ENCODE measurements around the gene ZNF407. TPM values are rescaled to one million over a fixed set of nuclear protein-coding genes. Genes with fewer than 3 reads are reported as not detected.
"Not testable (repeated sequence)": the region's sequence is repeated elsewhere in the genome, so short reads cannot be mapped to it uniquely, and the experiment has no call there.

The ZNF407 gene
- 10 to 100 TPM in 2 of 4 donors, 1 to 10 TPM in 2; 9.2 to 10.3 (median 10.1) TPM for polyA plus RNA-seq (ENCODE audit: insufficient read length in 4 of 4)

DNA sequence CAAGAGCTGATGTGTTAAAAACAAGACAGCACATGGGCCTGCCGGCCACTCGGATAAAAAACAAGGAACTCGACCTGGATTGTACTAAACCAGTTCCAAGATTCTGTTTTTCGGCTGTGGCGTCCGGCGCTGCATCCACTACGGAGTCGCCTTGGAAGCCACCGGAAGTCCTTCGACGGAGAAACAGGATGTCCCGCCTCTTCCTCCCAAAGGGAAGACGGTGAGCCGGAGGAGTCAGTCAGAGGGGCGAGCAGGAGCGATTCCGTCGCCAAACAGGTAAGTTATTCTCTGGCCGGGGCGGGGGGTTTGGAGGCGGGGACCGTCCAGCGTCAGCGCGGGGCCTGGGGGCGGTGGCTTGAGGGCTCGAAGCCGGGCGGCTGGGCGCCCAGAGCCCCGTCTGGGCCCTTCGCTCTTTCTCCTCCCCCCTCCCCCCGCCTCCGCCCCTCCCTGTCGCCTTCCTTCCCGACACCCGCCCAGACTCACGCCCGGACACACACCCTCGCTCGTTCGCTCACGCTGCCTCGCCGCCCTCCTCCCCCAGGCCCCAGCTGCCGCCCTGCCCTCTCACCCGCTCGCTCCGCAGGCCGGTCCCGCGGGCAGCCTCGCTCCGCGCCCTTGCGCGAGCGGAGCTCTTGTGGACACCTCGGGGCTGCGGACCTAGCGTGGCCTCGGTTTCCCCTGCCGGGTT is at the start of gene ZNF407:
TSS of gene ZNF407 (plus strand) at position 209 of the 688 bp plus-strand sequence. CDS start 33,150 bp downstream, outside the sequence.
- DNase-seq (ENCODE audit: low read depth in 4 of 4, low spot score in 3 of 4) = peak; percentile 91 to 94 (median 92)

- DNase-seq (ENCODE audit: low read depth in 4 of 4, low spot score in 3 of 4) = no peak
Measured at GRCh38 chr18:74549591-74550104, 48.0 kb upstream of the ZNF407 start.

DNA sequence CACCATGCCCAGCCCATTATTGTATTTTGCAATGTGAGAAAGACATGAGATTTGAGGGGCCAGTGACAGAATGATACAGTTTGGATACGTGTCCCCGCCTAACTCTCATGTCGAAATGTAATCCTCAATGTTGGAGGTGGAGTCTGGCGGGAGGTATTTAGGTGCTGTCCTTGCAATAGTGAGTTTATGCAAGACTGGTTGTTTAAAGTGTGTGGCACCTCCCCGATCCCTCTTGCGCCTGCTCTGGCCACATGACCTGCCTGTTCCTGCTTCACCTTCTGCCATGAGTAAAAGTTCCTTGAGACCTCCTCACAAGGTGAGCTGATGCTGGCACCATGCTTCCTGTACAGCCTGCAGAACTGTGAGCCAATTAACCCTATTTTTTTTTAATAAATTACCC is 46.8 kb upstream of the ZNF407 start:
- no peak for DNase-seq (ENCODE audit: low read depth in 4 of 4, low spot score in 3 of 4)

GRCh38 chr18:74551452-74551851 is 46.2 kb upstream of the ZNF407 start:
- no peak for DNase-seq (ENCODE audit: low read depth in 4 of 4, low spot score in 3 of 4)

DNA sequence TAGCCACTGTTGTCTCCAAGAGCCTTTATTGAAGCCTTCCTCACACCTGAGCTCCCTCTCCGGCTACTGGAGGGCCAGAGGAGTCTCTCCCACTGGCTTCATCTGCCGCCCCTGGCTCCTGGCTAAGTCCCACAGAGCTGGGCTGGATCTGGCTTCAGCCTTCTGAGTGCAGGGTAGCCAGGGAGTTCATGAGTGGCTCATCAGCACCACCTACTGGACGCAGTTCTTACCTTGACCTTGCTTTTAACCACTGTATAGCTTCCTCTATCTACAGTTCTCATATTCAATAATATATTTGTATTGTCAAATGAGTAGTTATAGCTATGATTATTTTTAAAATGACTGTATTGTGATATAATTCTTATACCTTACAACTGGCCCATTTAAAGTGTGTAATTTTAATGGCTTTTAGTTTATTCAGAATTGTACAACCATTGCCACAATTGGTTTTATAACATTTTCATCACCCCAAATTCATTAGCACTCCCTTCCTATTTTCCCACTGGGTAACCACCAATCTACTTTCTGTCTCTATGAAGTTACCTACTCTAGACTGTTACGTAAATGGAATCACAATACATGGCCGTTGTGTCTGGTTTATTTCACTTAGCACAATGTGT is 45.6 kb upstream of the ZNF407 start:
- peak; percentile 64 to 74 (median 66) for DNase-seq (ENCODE audit: low read depth in 4 of 4, low spot score in 3 of 4)

DNA sequence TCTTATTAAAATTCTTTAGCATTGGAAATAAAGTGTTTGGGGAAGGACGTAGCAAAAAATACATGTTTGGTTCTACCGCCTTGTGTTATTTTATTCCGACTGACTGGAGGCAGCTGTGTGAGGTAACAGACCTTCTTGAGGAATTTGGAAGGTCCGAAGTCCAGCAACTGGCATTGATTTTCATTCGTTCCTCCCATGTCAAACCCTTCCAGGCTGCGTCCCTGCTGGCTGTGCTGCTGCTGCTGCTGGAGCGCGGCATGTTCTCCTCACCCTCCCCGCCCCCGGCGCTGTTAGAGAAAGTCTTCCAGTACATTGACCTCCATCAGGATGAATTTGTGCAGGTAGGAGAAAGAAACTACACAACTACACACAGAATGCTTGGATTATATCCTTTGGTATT is 41.5 kb upstream of the ZNF407 start:
- no peak for DNase-seq (ENCODE audit: low read depth in 4 of 4, low spot score in 3 of 4)

DNA sequence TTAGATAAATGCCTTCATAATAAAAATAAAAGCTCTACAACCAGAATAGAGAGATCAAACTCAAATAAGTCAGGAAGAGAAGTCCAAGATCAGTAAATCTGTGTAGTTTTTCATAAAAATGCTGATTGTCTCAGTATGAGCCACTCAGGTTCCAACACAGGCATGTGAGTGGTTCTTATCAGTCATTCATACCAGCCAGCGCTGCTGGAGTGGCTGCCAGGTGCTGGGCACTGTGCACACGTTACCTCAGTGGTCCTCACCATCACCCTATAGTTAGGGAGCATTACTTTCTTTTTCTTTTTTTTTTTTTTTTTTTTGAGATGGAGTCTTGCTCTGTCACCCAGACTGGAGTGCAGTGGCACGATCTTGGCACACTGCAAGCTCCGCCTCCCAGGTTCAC is 39.6 kb upstream of the ZNF407 start:
- DNase-seq (ENCODE audit: low read depth in 4 of 4, low spot score in 3 of 4) = no peak

DNA sequence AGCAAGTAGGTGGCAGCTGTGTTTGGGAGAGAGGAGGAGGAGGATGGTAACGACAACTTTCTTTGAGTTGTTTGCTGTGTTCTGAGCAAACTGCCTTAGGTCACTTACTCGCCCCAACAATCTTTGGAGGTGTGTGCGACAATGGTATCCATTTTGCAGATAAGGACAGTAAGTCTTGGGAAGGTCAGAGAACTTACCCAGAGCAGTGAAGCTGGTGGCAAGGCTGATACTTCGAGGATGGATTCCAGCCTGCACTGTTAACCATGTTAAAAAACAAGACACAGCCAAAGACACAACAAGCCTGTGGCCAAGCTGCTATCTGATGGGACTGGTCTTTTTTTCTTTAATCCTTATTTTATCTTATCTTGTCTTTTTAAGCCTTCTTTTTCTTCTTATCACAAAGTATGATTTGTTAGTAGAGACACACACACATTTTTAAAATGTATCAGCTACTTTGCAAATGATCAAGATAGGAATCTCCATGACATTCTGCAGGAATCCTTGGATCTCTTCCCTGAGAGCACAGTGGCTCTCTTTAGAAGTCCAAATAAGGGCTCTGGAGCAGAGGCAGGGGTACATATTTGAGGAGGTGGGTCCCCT is 35.4 kb upstream of the ZNF407 start:
- DNase-seq (ENCODE audit: low read depth in 4 of 4, low spot score in 3 of 4) = no peak

DNA sequence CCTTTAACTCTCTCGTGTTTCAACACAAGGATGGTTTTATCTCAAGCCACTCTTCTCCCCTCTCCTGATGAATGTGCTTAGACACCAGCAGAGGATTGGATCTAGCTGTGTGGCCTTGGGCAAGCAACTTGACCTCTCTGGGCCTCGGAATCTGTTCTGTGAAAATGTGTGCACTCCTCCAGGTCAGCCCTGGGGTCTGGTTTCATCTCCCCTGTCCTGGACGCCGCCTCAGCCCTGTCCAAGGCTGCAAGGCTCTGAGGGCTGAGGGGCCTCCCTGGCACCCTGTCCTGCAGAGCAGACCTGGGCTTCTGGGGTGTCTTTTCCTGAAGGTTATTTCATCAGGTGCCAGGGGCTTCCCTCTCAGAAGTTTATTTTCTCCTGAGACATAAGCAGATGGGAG is 34.9 kb upstream of the ZNF407 start:
- DNase-seq (ENCODE audit: low read depth in 4 of 4, low spot score in 3 of 4) = no peak

DNA sequence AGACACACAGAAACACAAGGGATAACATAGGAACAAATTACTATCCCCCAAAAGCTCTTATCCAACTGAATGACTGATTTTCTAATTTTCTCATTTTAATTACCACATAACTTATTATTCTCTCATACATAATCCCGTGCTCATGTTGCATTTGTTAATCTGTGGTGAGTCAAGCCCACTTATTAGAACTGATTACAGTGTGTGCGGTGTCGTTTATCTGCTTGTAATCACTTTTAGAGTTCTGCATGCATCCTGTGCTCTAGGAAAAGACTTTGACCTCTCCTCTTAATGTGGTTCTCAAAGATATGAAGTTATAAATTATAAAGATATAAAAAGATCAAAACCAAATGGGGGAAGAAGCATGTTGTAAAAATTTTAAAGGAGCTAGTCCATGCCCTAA is 33.7 kb upstream of the ZNF407 start:
- DNase-seq (ENCODE audit: low read depth in 4 of 4, low spot score in 3 of 4) = no peak

GRCh38 chr18:74565164-74565563 is 32.5 kb upstream of the ZNF407 start:
- not testable (repeated sequence) for DNase-seq (ENCODE audit: low read depth in 4 of 4, low spot score in 3 of 4)

DNA sequence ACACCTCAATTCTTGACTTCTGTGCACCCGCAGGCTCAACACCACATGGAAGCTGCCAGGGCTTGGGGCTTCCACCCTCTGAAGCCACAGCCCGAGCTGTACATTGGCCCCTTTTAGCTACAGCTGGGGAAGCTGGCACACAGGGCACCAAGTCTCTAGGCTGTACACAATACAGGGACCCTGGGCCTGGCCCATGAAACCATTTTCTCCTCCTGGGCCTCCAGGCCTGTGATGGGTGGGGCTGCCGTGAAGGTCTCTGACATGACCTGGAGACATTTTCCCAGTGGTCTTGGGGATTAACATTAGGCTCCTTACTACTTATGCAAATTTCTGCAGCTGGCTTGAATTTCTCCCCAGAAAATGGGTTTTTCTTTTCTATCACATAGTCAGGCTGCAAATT is 31.7 kb upstream of the ZNF407 start:
- DNase-seq (ENCODE audit: low read depth in 4 of 4, low spot score in 3 of 4) = not testable (repeated sequence)

DNA sequence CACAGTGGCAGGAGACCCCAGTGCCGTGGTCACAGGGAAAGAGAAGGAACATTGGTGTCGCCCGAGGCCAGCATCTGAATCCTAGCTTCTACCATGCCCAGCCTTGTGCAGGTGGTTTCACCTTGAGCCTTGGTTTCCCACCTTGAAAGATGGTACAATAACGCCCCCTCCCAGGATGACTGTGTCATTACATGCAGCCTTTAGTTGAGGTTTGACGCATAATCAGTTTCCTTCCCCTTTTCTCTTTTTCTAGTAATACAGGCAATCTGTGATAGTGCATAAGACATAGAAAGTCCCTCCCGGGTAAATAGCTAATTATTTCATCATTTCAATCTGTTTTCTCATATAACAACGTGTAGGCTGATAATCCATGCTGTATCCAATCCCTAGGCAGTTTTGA is 29.8 kb upstream of the ZNF407 start:
- no peak for DNase-seq (ENCODE audit: low read depth in 4 of 4, low spot score in 3 of 4)

- DNase-seq (ENCODE audit: low read depth in 4 of 4, low spot score in 3 of 4) = no peak
Measured at GRCh38 chr18:74569401-74569800, 28.3 kb upstream of the ZNF407 start.

- no peak for DNase-seq (ENCODE audit: low read depth in 4 of 4, low spot score in 3 of 4)
Measured at GRCh38 chr18:74570266-74570665, 27.4 kb upstream of the ZNF407 start.

- DNase-seq (ENCODE audit: low read depth in 4 of 4, low spot score in 3 of 4) = no peak
Measured at GRCh38 chr18:74571895-74572680, 25.6 kb upstream of the ZNF407 start.

DNA sequence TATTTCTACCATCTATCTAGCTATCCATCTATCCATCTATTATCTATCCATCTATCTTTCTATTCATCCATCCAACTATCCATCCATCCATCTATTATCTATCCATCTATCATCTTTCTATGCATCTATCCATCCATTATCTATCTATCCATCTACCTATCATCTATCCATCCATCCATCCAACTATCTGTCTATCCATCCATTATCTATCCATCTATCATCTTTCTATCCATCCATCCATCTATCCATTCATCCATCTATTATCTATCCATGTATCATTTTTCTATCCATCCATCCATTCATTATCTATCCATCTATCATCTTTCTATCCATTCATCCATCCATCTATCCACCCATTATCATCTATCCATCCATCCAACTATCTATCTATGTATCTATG is 24.6 kb upstream of the ZNF407 start:
- no peak for DNase-seq (ENCODE audit: low read depth in 4 of 4, low spot score in 3 of 4)

- no peak for DNase-seq (ENCODE audit: low read depth in 4 of 4, low spot score in 3 of 4)
Measured at GRCh38 chr18:74574916-74575315, 22.8 kb upstream of the ZNF407 start.

DNA sequence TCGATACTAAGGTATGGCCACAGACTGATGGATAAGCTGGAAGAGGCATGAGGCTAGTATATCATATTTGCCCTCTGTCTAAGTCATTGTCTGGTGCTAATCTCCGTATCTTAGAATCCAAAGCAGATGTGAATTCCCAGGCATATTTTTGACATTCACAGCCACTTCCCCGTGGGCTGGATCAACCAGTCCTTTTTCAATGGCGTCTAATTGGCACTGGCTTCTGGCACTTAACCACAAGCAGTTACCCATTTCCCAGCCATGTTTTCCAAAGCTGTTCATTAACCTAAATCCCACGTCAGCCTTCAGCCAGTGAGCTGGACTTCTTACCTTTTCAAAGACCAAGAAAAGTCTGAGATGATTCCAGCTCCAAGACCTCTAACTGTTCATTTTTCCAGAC is 20.7 kb upstream of the ZNF407 start:
- DNase-seq (ENCODE audit: low read depth in 4 of 4, low spot score in 3 of 4) = no peak

- no peak for DNase-seq (ENCODE audit: low read depth in 4 of 4, low spot score in 3 of 4)
Measured at GRCh38 chr18:74579496-74580065, 18.1 kb upstream of the ZNF407 start.

DNA sequence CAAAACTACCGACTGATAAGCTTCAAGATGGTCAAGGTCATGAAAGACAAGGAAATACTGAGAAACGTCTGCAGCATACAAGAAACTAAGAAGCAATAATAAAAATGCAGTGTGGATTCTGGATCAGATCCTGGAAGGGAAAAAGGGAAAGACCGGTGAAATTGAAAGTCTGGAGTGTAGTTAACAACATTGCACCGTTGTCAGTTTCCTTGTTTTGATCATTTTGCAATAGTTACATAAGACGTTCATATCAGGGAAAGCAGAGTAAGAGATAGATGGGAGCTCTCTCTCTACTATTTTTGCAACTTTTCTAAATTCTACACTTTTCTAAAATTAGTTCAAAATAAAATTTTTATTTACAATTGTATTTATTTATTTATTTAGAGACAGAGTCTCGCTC is 15.0 kb upstream of the ZNF407 start:
- no peak for DNase-seq (ENCODE audit: low read depth in 4 of 4, low spot score in 3 of 4)

Data from left renal pelvis (tissue), 4 donors.